ENCODE data around the gene GALNTL6.

GRCh38 chr4:172411149-172411548 lies 597.9 kb downstream of the GALNTL6 start:
- no peak for TF ChIP-seq CTCF (optimal IDR thresholded peaks at IDR 0.05 in 1 of 3, IDR thresholded peaks at IDR 0.05 in 1 of 3, conservative IDR thresholded peaks at IDR 0.05 in 1 of 3; ENCODE audit: extremely low read depth in 1 of 3, insufficient read depth in 2 of 3, low read length in 3 of 3)
- no peak for TF ChIP-seq EZH2 (IDR thresholded peaks at IDR 0.05; ENCODE audit: low read length)

Measured in keratinocyte (primary cell).